Stimulated activated memory B cell treated with anti-CD40 and anti-IgM and Interleukin-4, amounts not matched to agents 10 μg/mL and 1 μg/mL and 100 μg/mL, for 72 hours (primary cell): ENCODE results near the gene C3orf22.

ENCODE experiments used
- ATAC-seq: fragments of 150-1000 bp; cut with Tn5 transposase; 2 replicates; pipeline ENCODE4 v1.10.0; 2021
- H3K27ac Mint-ChIP-seq: one replicate; pipeline ENCODE4 v1.8.0; 2022; ENCODE audit warnings: mild to moderate bottlenecking, mixed read lengths
- H3K27me3 Mint-ChIP-seq: one replicate; pipeline ENCODE4 v1.8.0; 2022; ENCODE audit warnings: mixed read lengths
- H3K36me3 Mint-ChIP-seq: one replicate; pipeline ENCODE4 v1.8.0; 2022; ENCODE audit warnings: mixed read lengths
- H3K4me1 Mint-ChIP-seq: one replicate; pipeline ENCODE4 v1.8.0; 2022; ENCODE audit warnings: mixed read lengths
- H3K4me3 Mint-ChIP-seq: one replicate; pipeline ENCODE4 v1.8.0; 2022; ENCODE audit warnings: mild to moderate bottlenecking, moderate library complexity, mixed read lengths
- H3K9me3 Mint-ChIP-seq: one replicate; pipeline ENCODE4 v1.8.0; 2022; ENCODE audit warnings: mixed read lengths

C3orf22 gene

DNA sequence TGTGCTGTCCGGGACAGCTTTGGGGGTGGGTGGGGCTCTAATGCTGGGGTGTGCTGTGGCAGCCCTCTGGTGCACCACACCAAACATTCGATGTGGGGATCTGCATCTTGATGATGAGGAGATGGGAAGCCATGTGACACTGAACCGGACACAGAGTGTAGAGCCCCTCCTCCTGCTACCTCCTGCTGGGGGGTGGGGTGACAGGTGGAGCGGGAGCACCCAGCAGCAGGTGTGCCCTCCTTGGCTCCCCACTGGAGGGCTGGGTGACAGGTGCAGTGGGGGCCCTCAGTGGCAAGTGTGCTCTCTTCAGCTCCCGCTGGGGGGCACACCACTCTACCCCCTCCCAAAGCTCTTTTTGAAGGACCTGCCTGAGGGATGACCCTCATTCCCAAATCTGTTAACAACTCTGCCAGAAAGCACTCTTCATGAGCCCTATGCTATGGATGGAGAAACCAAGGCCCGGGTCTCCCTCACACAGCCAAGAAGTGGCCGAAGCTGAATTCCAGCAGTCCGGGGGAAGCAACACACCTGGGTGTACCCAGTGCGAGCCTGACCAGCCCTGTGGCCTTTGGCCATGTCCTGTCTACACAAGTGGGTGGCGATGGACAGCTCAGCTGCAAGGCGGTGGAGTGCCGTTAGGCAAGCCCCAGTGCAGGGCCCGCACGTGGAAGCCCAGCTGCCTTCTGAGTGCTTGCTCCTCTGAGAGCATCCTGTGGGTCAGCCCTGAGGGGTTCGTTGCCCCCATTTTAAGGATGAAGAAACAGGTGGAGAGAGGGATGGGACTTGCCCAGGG is 40.5 kb downstream of the C3orf22 start:
- H3K9me3 Mint-ChIP-seq: no peaks in the 10 kb centered on the region
- H3K36me3 Mint-ChIP-seq: no peaks in the 10 kb centered on the region
- peaks cover 24% of the 10 kb centered on the region for H3K27me3 Mint-ChIP-seq
- no peak overlapping the region for H3K27ac Mint-ChIP-seq
- no peak overlapping the region for H3K4me3 Mint-ChIP-seq
- no peaks in the 10 kb centered on the region for H3K4me1 Mint-ChIP-seq
- no peak for ATAC-seq

DNA sequence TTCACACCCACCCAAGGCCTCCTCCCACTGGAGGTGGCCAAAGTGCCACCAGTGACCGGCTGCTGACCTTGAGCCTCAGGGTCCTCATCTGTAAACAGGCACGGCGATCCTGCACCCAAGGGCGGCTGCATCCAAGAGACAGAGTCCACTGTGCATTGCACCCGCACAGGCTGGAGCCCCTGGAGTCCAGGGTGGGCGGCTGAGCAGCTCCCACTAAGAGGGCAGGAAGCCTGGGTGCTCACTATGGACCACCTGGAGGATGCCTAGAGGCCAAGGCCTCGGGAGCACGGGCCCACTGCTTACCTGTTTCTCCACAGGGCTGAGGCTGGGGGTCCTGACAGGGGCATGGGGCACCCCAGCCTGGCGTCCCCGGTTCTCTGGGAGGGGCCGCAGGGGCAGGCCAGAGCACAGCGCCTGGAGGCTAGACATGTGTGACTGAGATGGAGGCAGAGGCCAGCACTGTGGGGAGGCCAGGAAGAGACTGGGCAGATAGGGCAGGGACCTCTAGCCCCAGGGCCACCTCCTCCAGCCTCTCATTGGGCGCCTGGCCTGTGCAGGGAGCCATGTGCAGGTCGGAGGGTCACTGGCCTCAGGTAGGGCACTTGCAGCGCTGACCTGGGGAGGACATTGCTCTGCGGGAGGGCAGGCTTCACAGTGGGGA is 41.3 kb downstream of the C3orf22 start, which contains the start of gene UROC1:
Gene UROC1 (minus strand): TSS at position 483 of the 661 bp plus-strand sequence. CDS start 54 bp downstream, at position 429.
- Mint-ChIP-seq H3K4me1 (no peaks in the 10 kb centered on the region), H3K27ac (no peak within 1 kb of the TSS), H3K9me3 (no peaks in the 10 kb centered on the region), H3K36me3 (no peaks in the 10 kb centered on the region), H3K4me3 (no peak within 1 kb of the TSS), H3K27me3 (peaks cover 18% of the 10 kb centered on the region)
- ATAC-seq: no peak

GRCh38 chr3:126516936-126517290 is 41.8 kb downstream of the C3orf22 start:
- Mint-ChIP-seq H3K36me3 (no peaks in the 10 kb centered on the region), H3K9me3 (no peaks in the 10 kb centered on the region), H3K27ac (no peak overlapping the region), H3K27me3 (peaks cover 18% of the 10 kb centered on the region), H3K4me3 (no peak overlapping the region), H3K4me1 (no peaks in the 10 kb centered on the region)
- ATAC-seq: no peak

- H3K9me3 Mint-ChIP-seq: no peaks in the 10 kb centered on the region
Measured at GRCh38 chr3:126516152-126516935, 42.4 kb downstream of the C3orf22 start.

GRCh38 chr3:126515066-126515706 is 43.5 kb downstream of the C3orf22 start:
- Mint-ChIP-seq H3K9me3 (no peaks in the 10 kb centered on the region), H3K27me3 (peaks cover 13% of the 10 kb centered on the region), H3K36me3 (no peaks in the 10 kb centered on the region), H3K4me3 (no peak overlapping the region), H3K4me1 (no peaks in the 10 kb centered on the region), H3K27ac (no peak overlapping the region)
- peak; percentile 54 for ATAC-seq

More at GRCh38 chr3:126516152-126516935, 42.4 kb downstream of the C3orf22 start:
- H3K4me1 Mint-ChIP-seq: no peaks in the 10 kb centered on the region
- no peak overlapping the region for H3K4me3 Mint-ChIP-seq
- no peak overlapping the region for H3K27ac Mint-ChIP-seq
- peak; percentile 49 for ATAC-seq
- H3K36me3 Mint-ChIP-seq: no peaks in the 10 kb centered on the region
- peaks cover 18% of the 10 kb centered on the region for H3K27me3 Mint-ChIP-seq

GRCh38 chr3:126514161-126514560 is 44.6 kb downstream of the C3orf22 start:
- ATAC-seq: no peak
- Mint-ChIP-seq H3K4me3 (no peak overlapping the region), H3K4me1 (no peaks in the 10 kb centered on the region), H3K36me3 (no peaks in the 10 kb centered on the region), H3K9me3 (no peaks in the 10 kb centered on the region), H3K27me3 (peaks cover 11% of the 10 kb centered on the region), H3K27ac (no peak overlapping the region)

DNA sequence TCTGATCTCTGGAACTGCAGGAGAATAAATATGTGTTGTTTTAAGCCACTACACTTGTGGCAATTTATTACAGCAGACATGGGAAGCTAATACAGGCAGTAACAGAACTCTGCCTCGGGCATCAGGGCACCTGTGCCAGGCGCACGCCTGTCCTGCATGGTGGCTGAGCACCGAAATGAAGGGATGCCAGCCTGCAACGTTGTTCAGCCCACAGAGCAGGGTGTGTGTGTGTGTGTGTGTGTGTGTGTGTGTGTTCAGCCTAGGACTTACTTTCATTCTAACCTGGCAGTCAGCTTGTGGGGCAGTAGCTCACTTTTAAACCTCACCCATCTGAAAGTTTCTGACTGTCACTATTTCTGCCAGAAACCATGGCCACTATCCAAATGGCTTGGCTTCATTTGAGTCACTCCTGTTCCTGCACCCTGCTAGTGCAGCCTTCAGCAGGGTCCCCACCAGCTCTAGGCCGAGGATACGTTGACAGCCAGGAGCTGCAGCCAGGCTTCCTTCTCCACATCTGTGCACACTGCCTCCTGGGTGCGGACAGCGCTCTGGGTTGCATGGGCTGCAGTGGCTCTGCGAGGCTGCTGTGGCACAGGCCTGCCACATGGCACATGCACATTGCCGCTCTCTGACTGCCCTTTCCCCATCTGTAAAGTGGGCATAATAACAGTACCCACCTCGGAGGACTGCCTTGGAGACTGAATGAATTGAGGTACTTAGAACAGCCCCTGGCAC is 45.6 kb downstream of the C3orf22 start:
- Mint-ChIP-seq H3K9me3 (no peaks in the 10 kb centered on the region), H3K4me1 (no peaks in the 10 kb centered on the region), H3K36me3 (no peaks in the 10 kb centered on the region), H3K27ac (no peak overlapping the region), H3K4me3 (no peak overlapping the region), H3K27me3 (peaks cover 11% of the 10 kb centered on the region)
- no peak for ATAC-seq

DNA sequence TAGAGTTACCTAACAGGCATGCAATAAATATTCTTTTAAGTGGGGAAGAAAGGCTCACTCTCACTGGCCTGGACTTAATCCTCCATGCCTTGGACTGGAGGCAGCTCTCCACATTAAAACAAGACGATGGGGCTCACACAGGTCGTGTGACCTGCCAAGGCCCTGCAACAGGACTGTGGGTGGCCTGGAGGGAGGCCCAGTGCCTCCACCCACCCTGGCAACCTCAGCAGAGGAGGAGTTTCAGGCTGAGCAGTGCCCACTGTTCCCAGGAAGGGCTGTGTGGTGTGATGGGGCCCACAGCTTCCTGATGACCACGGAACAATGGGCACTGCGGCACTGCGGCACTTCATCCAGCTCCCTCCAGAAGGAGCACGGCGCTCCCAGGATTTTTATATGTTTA is 46.7 kb downstream of the C3orf22 start:
- no peak for ATAC-seq
- Mint-ChIP-seq H3K9me3 (no peaks in the 10 kb centered on the region), H3K4me3 (no peak overlapping the region), H3K4me1 (no peaks in the 10 kb centered on the region), H3K36me3 (no peaks in the 10 kb centered on the region), H3K27me3 (peaks cover 2% of the 10 kb centered on the region), H3K27ac (no peak overlapping the region)

DNA sequence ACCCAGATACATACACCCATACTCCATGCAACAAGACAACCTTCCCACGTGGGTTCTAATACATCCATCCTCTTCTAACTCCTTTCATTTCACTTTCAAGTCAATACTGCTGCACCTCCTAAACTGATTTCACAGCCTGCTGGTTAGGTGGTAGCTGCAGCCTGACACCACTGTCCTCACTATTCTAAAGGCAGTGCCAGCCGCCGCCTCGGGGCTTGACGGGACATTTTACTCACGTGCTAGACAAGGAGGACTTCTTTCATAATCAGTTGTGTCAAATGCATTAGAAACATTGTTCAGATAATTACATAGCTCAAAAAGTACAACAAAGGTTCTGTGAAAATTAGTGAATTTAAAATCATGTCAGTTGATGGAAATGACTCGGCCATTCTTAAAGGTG is 47.4 kb downstream of the C3orf22 start:
- Mint-ChIP-seq H3K36me3 (no peaks in the 10 kb centered on the region), H3K9me3 (no peaks in the 10 kb centered on the region), H3K27ac (no peak overlapping the region), H3K4me3 (no peak overlapping the region), H3K4me1 (no peaks in the 10 kb centered on the region), H3K27me3 (no peaks in the 10 kb centered on the region)
- no peak for ATAC-seq

GRCh38 chr3:126510308-126510910 is 48.3 kb downstream of the C3orf22 start:
- H3K4me3 Mint-ChIP-seq: no peak overlapping the region
- H3K9me3 Mint-ChIP-seq: no peaks in the 10 kb centered on the region
- H3K27me3 Mint-ChIP-seq: peaks cover 3% of the 10 kb centered on the region
- H3K27ac Mint-ChIP-seq: no peak overlapping the region
- H3K36me3 Mint-ChIP-seq: no peaks in the 10 kb centered on the region
- ATAC-seq: no peak
- no peaks in the 10 kb centered on the region for H3K4me1 Mint-ChIP-seq

- Mint-ChIP-seq H3K27me3 (peaks cover 9% of the 10 kb centered on the region), H3K9me3 (no peaks in the 10 kb centered on the region), H3K4me3 (no peak overlapping the region), H3K27ac (no peak overlapping the region), H3K36me3 (no peaks in the 10 kb centered on the region), H3K4me1 (no peaks in the 10 kb centered on the region)
- ATAC-seq: no peak
Measured at GRCh38 chr3:126509597-126510307, 49.0 kb downstream of the C3orf22 start.

DNA sequence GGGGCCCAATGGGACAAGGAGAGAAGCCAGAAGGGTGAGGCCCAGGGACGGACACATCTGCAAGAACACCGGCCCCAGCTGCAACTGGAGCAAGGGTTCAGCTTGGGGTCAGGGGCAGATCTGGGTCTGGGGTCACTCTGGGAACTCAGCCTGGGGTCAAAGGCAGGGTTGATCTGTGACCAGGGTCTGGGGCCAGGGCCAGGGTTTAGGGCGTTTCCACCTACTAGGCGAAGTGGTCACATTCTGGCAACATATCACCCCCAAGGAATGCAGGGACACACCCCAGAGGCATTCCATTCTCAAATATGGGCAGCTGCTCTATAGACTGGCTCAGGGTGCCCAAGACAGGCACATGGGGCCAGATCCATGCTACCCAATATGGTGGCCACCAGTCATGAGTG is 50.2 kb downstream of the C3orf22 start:
- Mint-ChIP-seq H3K9me3 (no peaks in the 10 kb centered on the region), H3K4me3 (no peak overlapping the region), H3K4me1 (no peaks in the 10 kb centered on the region), H3K27ac (no peak overlapping the region), H3K27me3 (peaks cover 12% of the 10 kb centered on the region), H3K36me3 (no peaks in the 10 kb centered on the region)
- ATAC-seq: no peak

- Mint-ChIP-seq H3K4me3 (no peak overlapping the region), H3K27ac (no peak overlapping the region), H3K27me3 (peaks cover 12% of the 10 kb centered on the region), H3K9me3 (no peaks in the 10 kb centered on the region), H3K36me3 (no peaks in the 10 kb centered on the region), H3K4me1 (no peaks in the 10 kb centered on the region)
- no peak for ATAC-seq
Measured at GRCh38 chr3:126507886-126508285, 50.8 kb downstream of the C3orf22 start.

GRCh38 chr3:126503701-126504100 is 55.0 kb downstream of the C3orf22 start:
- Mint-ChIP-seq H3K9me3 (no peaks in the 10 kb centered on the region), H3K27me3 (peaks cover 12% of the 10 kb centered on the region), H3K36me3 (no peaks in the 10 kb centered on the region), H3K4me3 (no peak overlapping the region), H3K27ac (no peak overlapping the region), H3K4me1 (no peaks in the 10 kb centered on the region)
- ATAC-seq: no peak
